ENCODE results near the gene CDKN2A. TPM values are rescaled to one million over a fixed set of nuclear protein-coding genes. Genes with fewer than 3 reads are reported as not detected.

The CDKN2A gene
- total RNA-seq, 2 donors from 2014 or later = 6.2 TPM; not detected in 1

DNA sequence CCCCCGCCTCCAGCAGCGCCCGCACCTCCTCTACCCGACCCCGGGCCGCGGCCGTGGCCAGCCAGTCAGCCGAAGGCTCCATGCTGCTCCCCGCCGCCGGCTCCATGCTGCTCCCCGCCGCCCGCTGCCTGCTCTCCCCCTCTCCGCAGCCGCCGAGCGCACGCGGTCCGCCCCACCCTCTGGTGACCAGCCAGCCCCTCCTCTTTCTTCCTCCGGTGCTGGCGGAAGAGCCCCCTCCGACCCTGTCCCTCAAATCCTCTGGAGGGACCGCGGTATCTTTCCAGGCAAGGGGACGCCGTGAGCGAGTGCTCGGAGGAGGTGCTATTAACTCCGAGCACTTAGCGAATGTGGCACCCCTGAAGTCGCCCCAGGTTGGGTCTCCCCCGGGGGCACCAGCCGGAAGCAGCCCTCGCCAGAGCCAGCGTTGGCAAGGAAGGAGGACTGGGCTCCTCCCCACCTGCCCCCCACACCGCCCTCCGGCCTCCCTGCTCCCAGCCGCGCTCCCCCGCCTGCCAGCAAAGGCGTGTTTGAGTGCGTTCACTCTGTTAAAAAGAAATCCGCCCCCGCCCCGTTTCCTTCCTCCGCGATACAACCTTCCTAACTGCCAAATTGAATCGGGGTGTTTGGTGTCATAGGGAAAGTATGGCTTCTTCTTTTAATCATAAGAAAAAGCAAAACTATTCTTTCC, 19.3 kb downstream of the CDKN2A start:
- H3K36me3 ChIP-seq (replicated peaks in 1 of 2; ENCODE audit: insufficient read depth in 1 of 2, low read depth in 2 of 2) = no peaks in the 10 kb centered on the region
- peaks cover 18% of the 10 kb centered on the region for H3K4me1 ChIP-seq
- H3K27me3 ChIP-seq = peaks cover 17 to 63% of the 10 kb centered on the region in 2 donors
- intact Hi-C loops (cut with DNase I) = no loop called here
- no peak overlapping the region for H3K27ac ChIP-seq
- TF ChIP-seq POLR2A (IDR thresholded peaks at IDR 0.05) = no peak
- TF ChIP-seq, protein P1, sequence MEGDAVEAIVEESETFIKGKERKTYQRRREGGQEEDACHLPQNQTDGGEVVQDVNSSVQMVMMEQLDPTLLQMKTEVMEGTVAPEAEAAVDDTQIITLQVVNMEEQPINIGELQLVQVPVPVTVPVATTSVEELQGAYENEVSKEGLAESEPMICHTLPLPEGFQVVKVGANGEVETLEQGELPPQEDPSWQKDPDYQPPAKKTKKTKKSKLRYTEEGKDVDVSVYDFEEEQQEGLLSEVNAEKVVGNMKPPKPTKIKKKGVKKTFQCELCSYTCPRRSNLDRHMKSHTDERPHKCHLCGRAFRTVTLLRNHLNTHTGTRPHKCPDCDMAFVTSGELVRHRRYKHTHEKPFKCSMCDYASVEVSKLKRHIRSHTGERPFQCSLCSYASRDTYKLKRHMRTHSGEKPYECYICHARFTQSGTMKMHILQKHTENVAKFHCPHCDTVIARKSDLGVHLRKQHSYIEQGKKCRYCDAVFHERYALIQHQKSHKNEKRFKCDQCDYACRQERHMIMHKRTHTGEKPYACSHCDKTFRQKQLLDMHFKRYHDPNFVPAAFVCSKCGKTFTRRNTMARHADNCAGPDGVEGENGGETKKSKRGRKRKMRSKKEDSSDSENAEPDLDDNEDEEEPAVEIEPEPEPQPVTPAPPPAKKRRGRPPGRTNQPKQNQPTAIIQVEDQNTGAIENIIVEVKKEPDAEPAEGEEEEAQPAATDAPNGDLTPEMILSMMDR (IDR thresholded peaks at IDR 0.05) = no peak
- ATAC-seq = peak; percentile 78
- peak; percentile 17 to 55 (median 33) for DNase-seq
- 0 to 1% methylated on average over 11 to 51 of the region's 51 CpGs for WGBS, 2 donors
- H3K9me3 ChIP-seq = no peaks in the 10 kb centered on the region
- H3K4me3 ChIP-seq = peak overlapping the region; percentile 2 to 33

DNA sequence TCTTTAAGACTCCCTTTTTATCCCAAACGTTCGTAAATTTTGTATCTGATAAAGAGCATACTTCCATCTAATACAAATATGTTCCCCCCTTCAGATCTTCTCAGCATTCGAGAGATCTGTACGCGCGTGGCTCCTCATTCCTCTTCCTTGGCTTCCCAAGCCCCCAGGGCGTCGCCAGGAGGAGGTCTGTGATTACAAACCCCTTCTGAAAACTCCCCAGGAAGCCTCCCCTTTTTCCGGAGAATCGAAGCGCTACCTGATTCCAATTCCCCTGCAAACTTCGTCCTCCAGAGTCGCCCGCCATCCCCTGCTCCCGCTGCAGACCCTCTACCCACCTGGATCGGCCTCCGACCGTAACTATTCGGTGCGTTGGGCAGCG, 19.9 kb downstream of the CDKN2A start:
- Histone ChIP-seq H3K27me3 (peaks cover 17 to 66% of the 10 kb centered on the region in 2 donors), H3K4me3 (peak overlapping the region in 1 of 2 donors; percentile 33), H3K36me3 (replicated peaks in 1 of 2; ENCODE audit: insufficient read depth in 1 of 2, low read depth in 2 of 2) (no peaks in the 10 kb centered on the region), H3K4me1 (peaks cover 18% of the 10 kb centered on the region), H3K9me3 (no peaks in the 10 kb centered on the region), H3K27ac (no peak overlapping the region)
- ATAC-seq = no peak
- DNase-seq = no peak
- intact Hi-C loops (cut with DNase I) = no loop called here
- TF ChIP-seq, protein P1 (IDR thresholded peaks at IDR 0.05) = no peak
- TF ChIP-seq POLR2A (IDR thresholded peaks at IDR 0.05) = no peak
- WGBS, 2 donors = 5 to 7% methylated on average over 15 to 21 of the region's 21 CpGs

DNA sequence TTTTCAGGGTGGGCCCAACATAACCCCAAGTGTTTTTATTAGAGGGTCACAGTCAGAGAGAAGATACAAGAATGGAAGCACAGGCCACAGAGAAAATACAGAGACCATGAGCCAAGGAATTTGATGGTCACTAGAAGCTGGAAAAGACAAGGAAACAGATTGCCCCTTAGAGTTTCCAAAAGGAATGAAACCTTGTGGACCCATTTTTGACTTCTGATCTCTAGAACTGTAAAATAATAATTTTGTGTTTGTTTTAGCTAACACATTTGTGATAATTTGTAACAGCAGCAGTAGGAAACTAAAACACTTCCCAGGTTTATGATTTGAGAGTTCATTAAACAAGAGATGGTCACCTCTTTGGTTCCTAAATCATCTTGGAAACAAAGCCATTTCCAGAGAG, 21.8 kb downstream of the CDKN2A start:
- DNase-seq = no peak
- no peaks in the 10 kb centered on the region for H3K36me3 ChIP-seq (replicated peaks in 1 of 2; ENCODE audit: insufficient read depth in 1 of 2, low read depth in 2 of 2)
- peaks cover 18% of the 10 kb centered on the region for H3K4me1 ChIP-seq
- no peak overlapping the region for H3K27ac ChIP-seq
- H3K27me3 ChIP-seq = peaks cover 20 to 80% of the 10 kb centered on the region in 2 donors
- intact Hi-C loops (cut with DNase I) = no loop called here
- TF ChIP-seq, protein P1 (IDR thresholded peaks at IDR 0.05) = no peak
- no peak for TF ChIP-seq POLR2A (IDR thresholded peaks at IDR 0.05)
- H3K4me3 ChIP-seq = no peak overlapping the region
- no peak for ATAC-seq
- no peaks in the 10 kb centered on the region for H3K9me3 ChIP-seq

DNA sequence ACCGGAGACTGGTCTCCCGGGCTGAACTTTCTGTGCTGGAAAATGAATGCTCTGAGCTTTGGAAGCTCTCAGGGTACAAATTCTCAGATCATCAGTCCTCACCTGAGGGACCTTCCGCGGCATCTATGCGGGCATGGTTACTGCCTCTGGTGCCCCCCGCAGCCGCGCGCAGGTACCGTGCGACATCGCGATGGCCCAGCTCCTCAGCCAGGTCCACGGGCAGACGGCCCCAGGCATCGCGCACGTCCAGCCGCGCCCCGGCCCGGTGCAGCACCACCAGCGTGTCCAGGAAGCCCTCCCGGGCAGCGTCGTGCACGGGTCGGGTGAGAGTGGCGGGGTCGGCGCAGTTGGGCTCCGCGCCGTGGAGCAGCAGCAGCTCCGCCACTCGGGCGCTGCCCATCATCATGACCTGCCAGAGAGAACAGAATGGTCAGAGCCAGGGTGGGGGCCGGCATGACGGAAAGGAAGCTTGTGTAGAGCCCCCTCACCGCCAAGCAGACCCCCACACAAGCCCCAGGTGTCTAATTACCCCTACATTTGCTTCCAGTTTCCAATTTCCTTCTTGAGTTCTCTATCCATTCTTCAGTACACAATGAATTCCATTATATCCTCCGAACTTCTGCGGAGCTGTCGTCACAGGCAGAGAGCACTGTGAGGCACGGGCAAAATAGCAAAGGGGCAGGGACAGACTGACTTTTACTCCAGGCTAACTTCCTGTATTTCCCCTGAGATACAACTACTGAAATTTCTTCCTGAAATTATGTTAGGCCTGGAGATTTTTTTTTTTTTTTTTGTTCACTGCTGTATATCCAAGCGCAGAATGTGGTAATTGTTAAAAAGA, 23.2 kb downstream of the CDKN2A start:
- peaks cover 24 to 77% of the 10 kb centered on the region in 2 donors for H3K27me3 ChIP-seq
- intact Hi-C loops (cut with DNase I) = no loop called here
- H3K4me1 ChIP-seq = peaks cover 18% of the 10 kb centered on the region
- H3K36me3 ChIP-seq (replicated peaks in 1 of 2; ENCODE audit: insufficient read depth in 1 of 2, low read depth in 2 of 2) = no peaks in the 10 kb centered on the region
- TF ChIP-seq, protein P1 (IDR thresholded peaks at IDR 0.05) = no peak
- TF ChIP-seq POLR2A (IDR thresholded peaks at IDR 0.05) = no peak
- no peak overlapping the region for H3K27ac ChIP-seq
- ATAC-seq (no peak), DNase-seq (no peak)
- H3K4me3 ChIP-seq = no peak overlapping the region
- 6 to 16% methylated on average over 10 to 43 of the region's 45 CpGs for WGBS, 2 donors
- H3K9me3 ChIP-seq = no peaks in the 10 kb centered on the region
